Measurements from ENCODE around the gene ZC3H12C. TPM values are rescaled to one million over a fixed set of nuclear protein-coding genes. Genes with fewer than 3 reads are reported as not detected.

Gene ZC3H12C
- total RNA-seq, 4 donors from 2014 or later: 2.3 to 27.6 (median 18.6) TPM

- Histone ChIP-seq H3K9me3 (no peaks in the 10 kb centered on the region), H3K4me1 (no peaks in the 10 kb centered on the region), H3K4me3 (no peak overlapping the region), H3K27me3 (no peaks in the 10 kb centered on the region), H3K36me3 (no peaks in the 10 kb centered on the region), H3K27ac (no peak overlapping the region)
- intact Hi-C loops (cut with DNase I; ENCODE audit: low total_unique reads): no loop called here
- DNase-seq: no peak
- TF ChIP-seq, protein P1, sequence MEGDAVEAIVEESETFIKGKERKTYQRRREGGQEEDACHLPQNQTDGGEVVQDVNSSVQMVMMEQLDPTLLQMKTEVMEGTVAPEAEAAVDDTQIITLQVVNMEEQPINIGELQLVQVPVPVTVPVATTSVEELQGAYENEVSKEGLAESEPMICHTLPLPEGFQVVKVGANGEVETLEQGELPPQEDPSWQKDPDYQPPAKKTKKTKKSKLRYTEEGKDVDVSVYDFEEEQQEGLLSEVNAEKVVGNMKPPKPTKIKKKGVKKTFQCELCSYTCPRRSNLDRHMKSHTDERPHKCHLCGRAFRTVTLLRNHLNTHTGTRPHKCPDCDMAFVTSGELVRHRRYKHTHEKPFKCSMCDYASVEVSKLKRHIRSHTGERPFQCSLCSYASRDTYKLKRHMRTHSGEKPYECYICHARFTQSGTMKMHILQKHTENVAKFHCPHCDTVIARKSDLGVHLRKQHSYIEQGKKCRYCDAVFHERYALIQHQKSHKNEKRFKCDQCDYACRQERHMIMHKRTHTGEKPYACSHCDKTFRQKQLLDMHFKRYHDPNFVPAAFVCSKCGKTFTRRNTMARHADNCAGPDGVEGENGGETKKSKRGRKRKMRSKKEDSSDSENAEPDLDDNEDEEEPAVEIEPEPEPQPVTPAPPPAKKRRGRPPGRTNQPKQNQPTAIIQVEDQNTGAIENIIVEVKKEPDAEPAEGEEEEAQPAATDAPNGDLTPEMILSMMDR (IDR thresholded peaks at IDR 0.05): no peak
Observed at GRCh38 chr11:110158317-110159200, 65.4 kb downstream of the ZC3H12C start.

GRCh38 chr11:110159476-110159875 is 66.3 kb downstream of the ZC3H12C start:
- Histone ChIP-seq H3K27me3 (no peaks in the 10 kb centered on the region), H3K4me1 (no peaks in the 10 kb centered on the region), H3K9me3 (no peaks in the 10 kb centered on the region), H3K4me3 (no peak overlapping the region), H3K27ac (no peak overlapping the region), H3K36me3 (no peaks in the 10 kb centered on the region)
- no peak for TF ChIP-seq POLR2A (IDR thresholded peaks at IDR 0.05)
- TF ChIP-seq, protein P1 (IDR thresholded peaks at IDR 0.05): no peak
- intact Hi-C loops (cut with DNase I; ENCODE audit: low total_unique reads): no loop called here
- no peak for DNase-seq

DNA sequence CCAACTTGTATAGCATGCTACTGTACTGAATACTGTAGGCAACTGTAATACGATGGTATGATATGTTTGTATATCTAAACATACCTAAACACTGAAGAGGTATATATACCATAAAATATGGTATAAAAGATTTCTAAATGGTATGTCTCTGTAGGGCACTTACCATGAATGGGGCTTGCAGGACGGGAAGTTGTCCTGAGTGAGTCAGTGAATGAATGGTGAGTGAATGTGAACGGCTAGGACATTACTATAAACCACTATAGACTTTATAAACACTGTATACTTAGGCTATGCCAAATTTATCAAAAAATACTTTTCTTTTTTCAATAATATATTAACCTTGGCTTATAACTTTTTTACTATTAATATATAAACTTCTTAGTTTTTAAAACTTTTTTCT is 66.8 kb downstream of the ZC3H12C start:
- Histone ChIP-seq H3K27ac (no peak overlapping the region), H3K27me3 (no peaks in the 10 kb centered on the region), H3K36me3 (no peaks in the 10 kb centered on the region), H3K9me3 (no peaks in the 10 kb centered on the region), H3K4me3 (no peak overlapping the region), H3K4me1 (no peaks in the 10 kb centered on the region)
- no peak for DNase-seq
- no peak for TF ChIP-seq POLR2A (IDR thresholded peaks at IDR 0.05)
- TF ChIP-seq, protein P1 (IDR thresholded peaks at IDR 0.05): no peak
- intact Hi-C loops (cut with DNase I; ENCODE audit: low total_unique reads): no loop called here

- Histone ChIP-seq H3K27me3 (no peaks in the 10 kb centered on the region), H3K4me1 (no peaks in the 10 kb centered on the region), H3K36me3 (no peaks in the 10 kb centered on the region), H3K27ac (no peak overlapping the region), H3K9me3 (no peaks in the 10 kb centered on the region), H3K4me3 (no peak overlapping the region)
- TF ChIP-seq POLR2A (IDR thresholded peaks at IDR 0.05): no peak
- TF ChIP-seq, protein P1 (IDR thresholded peaks at IDR 0.05): no peak
- intact Hi-C loops (cut with DNase I; ENCODE audit: low total_unique reads): no loop called here
- DNase-seq: no peak
Observed at GRCh38 chr11:110160437-110160836, 67.2 kb downstream of the ZC3H12C start.

- Histone ChIP-seq H3K9me3 (no peaks in the 10 kb centered on the region), H3K27me3 (no peaks in the 10 kb centered on the region), H3K4me1 (no peaks in the 10 kb centered on the region), H3K36me3 (no peaks in the 10 kb centered on the region), H3K27ac (no peak overlapping the region), H3K4me3 (no peak overlapping the region)
- DNase-seq: no peak
- intact Hi-C loops (cut with DNase I; ENCODE audit: low total_unique reads): no loop called here
- TF ChIP-seq, protein P1 (IDR thresholded peaks at IDR 0.05): no peak
- TF ChIP-seq POLR2A (IDR thresholded peaks at IDR 0.05): no peak
Observed at GRCh38 chr11:110161061-110161460, 67.9 kb downstream of the ZC3H12C start.
